AG20443 (cell line): Measurements from ENCODE around the gene DCAF17.
"Not testable (repeated sequence)": the region's sequence is repeated elsewhere in the genome, so short reads cannot be mapped to it uniquely, and the experiment has no call there.

Source experiments
- DNase-seq: peaks from one replicate; pipeline ENCODE4 v3.0.0; 2012; ENCODE audit warnings: low spot score, mixed read lengths

Gene DCAF17

DNA sequence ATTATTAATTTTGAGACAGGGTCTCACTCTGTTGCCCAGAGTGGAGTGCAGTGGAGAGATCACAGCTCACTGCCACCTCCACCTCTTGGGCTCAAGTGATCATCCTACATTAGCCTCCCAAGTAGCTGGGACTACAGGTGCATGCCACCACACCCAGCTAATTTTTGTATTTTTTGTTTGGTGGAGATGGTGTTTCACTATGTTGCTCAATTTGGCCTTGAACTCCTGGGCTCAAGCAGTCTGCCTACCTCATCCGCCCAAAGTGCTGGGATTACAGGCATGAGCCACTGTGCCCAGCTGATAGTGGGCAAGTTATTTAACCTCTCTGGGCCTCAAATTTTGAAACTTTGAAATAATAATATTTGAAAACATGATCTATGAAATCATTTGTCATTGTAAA lies 26.5 kb downstream of the DCAF17 start:
- no peak for DNase-seq

DNA sequence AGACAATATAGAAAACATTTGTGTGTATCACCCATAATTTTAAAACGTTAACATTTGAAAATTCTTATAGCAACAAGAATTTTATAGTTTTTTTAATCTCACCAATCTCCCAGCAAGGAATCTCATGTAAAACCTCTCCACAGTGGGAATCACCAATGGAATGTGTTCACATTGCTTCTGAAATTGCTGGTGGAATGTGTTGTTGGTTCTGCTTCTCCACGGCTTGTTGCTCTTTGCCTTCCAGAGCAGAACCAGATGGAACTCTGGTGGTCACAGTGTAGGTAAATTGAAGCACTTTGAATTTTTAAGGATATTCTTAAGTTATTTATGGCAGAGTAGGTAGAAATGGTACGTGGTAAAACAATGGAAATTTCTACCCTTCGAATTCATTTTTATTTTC lies 35.1 kb downstream of the DCAF17 start:
- no peak for DNase-seq

DNA sequence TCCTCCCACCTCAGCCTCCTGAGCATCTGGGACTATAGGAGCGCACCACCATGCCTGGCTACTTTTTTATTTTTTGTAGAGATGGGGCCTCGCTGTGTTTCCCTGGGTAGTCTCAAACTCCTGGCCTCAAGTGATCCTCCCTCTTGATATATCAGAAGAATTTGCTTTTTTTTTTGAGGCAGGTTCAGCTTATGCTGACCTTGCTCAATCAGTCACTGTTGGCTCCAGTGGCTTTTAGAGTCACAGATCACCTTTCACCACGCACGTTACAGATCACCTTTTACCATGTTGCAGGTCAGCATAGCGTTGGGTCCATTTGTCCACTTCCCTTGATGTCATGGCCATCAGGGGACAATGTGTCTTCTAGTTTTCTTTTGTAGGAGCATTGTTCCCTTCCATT lies 36.1 kb downstream of the DCAF17 start:
- DNase-seq = no peak

- no peak for DNase-seq
Measured at GRCh38 chr2:171475979-171476378, 42.0 kb downstream of the DCAF17 start.

DNA sequence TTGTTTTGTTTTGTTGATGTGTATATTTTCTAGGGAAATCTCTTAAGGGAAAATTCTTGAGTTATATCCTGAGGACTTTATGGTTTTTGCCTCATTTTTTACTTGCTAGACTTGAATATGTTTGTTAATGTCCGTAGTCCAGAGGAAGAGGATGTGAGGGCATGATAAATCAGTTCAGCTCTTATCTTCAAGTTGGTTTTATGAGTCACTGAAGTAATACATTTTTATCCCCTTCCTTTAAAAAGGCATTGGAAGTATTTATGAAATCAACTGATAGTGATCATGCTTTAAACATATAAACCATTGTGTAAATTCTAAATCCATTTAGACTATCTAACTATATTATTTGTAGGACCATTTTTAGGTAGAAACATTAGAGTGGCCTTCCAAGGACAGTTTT lies 44.3 kb downstream of the DCAF17 start:
- DNase-seq = no peak

- no peak for DNase-seq
Measured at GRCh38 chr2:171479154-171479814, 45.3 kb downstream of the DCAF17 start.

GRCh38 chr2:171480908-171481307 lies 46.9 kb downstream of the DCAF17 start:
- no peak for DNase-seq

- DNase-seq = no peak
Measured at GRCh38 chr2:171482308-171482707, 48.3 kb downstream of the DCAF17 start.

GRCh38 chr2:171482877-171483276 lies 48.9 kb downstream of the DCAF17 start:
- DNase-seq = peak; percentile 16

DNA sequence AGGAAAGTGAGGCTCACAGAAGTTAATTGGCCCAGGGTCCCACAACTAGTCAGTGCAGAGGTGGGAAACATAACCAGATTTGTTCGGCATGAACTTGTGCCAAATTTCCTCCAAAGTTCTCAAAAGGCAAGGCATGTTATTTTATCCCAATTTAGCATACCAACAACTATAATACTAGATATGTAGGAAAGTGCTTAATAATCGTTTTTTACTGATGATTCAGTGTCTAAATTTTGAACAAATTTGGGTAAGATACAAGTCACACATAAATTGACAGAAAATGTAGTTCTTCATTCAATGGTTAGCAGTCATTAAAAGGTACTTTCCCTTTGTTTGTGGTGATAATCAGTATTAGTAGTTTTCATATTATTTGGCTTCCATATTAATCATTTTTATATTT lies 49.8 kb downstream of the DCAF17 start:
- no peak for DNase-seq

DNA sequence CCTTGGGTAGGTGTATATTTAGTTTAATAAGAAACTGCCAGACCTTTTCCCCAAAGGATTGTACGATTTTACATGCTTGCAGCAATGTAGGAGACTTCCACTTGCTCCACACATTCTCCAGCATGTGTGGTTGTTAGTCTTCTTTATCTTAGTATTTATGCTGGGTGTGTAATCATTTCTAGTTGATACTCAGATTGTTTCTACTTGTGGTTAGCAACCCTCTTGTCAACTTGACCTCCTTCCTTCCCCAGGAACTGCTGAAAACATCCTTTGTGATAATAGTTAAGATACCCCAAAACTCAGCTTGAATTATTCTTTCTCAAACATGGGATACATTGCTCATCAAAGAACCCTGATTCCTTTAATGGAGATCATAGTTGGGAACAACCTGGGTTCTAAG lies 51.1 kb downstream of the DCAF17 start:
- no peak for DNase-seq

- DNase-seq = no peak
Measured at GRCh38 chr2:171487201-171487600, 53.2 kb downstream of the DCAF17 start.

DNA sequence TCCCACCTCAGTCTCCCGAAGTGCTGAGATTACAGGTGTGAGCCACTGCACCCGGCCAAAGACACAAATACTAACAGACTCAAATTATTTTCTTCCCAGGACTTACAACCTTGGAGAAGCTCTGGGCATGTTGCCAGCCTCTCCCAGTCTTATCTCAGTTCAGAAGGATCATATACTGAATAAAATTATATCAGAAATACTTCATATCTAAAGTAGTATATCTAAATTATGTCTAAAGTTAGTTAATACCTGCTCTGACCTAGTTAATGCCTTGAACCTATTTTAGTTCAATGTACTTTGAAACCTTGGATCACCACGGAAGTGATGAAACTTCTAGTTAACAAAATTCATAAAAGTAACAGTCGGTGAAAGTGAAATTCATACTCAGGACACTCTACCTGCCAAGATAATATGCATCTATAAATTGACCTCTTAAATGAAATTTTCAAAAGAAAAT lies 53.8 kb downstream of the DCAF17 start:
- no peak for DNase-seq

DNA sequence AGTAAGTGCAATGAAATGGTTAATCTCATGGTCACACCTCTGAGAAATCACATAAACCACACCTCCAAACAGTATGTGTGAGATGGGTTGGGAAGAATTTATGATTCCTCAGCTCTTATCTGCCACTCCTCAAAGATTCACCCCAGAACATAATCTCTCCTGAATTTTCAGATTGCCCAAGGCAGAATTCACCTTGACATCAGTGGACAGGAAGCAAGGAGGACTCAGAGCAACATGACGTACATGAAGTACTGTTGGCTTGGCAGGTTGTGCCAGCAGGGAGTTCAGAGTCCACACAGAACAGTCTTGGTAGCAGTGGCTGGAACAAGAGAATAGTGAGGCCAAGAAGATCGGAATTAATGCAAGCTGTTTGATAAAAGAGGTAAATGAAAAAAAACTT lies 56.6 kb downstream of the DCAF17 start:
- no peak for DNase-seq

DNA sequence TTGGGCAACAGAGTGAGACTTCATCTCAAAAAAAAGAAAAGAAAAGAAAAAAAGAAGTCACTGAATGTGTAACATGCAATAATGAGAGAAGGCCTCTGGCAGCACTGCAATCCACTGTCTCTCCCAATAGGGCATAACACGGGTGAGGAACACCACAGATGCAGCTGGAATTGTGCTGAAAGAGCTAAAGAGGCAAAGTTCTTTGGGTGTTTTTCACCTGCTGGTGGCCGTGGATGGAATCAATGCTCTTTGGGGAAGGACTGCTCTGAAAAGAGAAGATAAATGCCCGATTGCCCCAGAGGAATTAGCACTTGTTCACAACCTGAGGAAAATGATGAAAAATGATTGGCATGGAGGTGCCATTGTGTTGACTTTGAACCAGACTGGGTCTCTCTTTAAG lies 57.3 kb downstream of the DCAF17 start:
- DNase-seq = no peak

GRCh38 chr2:171492664-171493063 lies 58.6 kb downstream of the DCAF17 start:
- DNase-seq = no peak

GRCh38 chr2:171497664-171498063 lies 63.6 kb downstream of the DCAF17 start:
- DNase-seq = not testable (repeated sequence)

DNA sequence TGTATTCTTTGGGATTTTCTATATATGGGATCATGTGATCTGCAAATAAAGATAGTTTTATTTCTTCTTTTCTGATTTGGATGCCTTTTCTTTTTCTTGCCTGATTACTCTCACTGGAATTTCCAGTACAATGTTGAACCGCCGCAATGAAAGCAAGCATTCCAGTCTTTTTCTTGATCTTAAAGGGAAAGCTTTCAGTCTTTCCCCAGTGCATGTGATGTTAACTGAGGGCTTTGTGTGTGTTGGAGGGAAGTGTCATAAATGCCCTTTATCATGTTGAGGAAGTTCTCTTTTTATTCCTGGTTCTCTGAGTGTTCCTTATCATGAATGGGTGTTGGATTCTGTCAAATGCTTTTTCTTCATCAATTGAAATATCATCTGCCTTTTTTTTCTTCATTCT lies 71.3 kb downstream of the DCAF17 start:
- DNase-seq = no peak

GRCh38 chr2:171509945-171510731 lies 76.1 kb downstream of the DCAF17 start:
- peak; percentile 30 for DNase-seq

DNA sequence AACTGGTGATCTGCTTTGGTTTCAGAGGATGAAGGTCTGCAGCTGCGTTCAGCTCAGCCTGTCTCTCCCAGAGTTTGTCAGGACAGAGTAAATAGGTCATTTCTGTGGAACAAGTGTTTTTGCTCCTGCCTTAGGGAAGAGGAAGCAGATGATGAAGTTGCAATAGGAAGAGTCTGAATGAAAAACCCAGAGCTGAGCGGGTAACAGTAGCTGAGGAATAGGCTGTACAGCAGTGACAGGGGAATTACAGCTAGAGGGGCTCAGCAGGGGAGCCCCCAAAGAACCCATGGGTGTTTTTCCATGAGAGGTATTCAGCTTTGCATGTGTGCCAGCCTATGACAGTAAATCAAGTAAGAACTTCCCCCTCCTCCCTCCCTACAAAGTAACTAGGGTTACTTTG lies 78.0 kb downstream of the DCAF17 start:
- DNase-seq = no peak

DNA sequence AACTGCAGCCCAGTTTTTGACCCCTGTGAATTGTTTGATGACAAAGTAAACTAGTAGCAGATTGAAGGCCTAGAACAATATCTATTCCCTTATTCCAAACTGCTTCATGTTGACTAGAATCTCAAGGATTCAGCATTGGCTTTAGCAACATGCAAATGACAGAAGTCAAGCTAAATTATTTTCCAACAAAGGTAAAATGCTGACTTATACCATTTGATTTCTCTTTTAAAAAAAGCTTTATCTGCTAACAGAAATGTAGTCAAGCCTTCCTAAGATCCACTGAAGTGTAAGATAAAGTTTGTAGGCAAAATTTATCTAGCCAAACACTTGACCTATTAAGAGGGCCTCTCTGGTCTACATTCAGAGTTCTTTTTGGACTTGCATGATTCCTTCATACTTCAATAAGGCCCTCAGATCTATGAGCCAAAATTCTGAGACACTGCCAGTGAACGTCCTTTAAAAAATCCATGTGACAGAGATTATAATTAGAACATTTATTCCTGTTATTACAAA lies 78.7 kb downstream of the DCAF17 start:
- DNase-seq = no peak

GRCh38 chr2:171513719-171514160 lies 79.7 kb downstream of the DCAF17 start:
- DNase-seq = no peak

GRCh38 chr2:171514908-171515582 lies 81.0 kb downstream of the DCAF17 start:
- DNase-seq = no peak
